Measurements from ENCODE around the gene PLAGL2. TPM values are rescaled to one million over a fixed set of nuclear protein-coding genes. Genes with fewer than 3 reads are reported as not detected.
A peak's percentile ranks its signal among the peaks of the same experiment; 100 is the strongest.

The PLAGL2 gene
- total RNA-seq, 1 experiment from 2014 or later, result 4.6 TPM

GRCh38 chr20:32231245-32231644 is 23.7 kb upstream of the PLAGL2 start:
- DNase-seq (ENCODE audit: low read depth), result no peak

GRCh38 chr20:32230707-32231106 is 23.2 kb upstream of the PLAGL2 start:
- no peak for DNase-seq (ENCODE audit: low read depth)

- no peak for DNase-seq (ENCODE audit: low read depth)
Measured at GRCh38 chr20:32229251-32229747, 21.8 kb upstream of the PLAGL2 start.

DNA sequence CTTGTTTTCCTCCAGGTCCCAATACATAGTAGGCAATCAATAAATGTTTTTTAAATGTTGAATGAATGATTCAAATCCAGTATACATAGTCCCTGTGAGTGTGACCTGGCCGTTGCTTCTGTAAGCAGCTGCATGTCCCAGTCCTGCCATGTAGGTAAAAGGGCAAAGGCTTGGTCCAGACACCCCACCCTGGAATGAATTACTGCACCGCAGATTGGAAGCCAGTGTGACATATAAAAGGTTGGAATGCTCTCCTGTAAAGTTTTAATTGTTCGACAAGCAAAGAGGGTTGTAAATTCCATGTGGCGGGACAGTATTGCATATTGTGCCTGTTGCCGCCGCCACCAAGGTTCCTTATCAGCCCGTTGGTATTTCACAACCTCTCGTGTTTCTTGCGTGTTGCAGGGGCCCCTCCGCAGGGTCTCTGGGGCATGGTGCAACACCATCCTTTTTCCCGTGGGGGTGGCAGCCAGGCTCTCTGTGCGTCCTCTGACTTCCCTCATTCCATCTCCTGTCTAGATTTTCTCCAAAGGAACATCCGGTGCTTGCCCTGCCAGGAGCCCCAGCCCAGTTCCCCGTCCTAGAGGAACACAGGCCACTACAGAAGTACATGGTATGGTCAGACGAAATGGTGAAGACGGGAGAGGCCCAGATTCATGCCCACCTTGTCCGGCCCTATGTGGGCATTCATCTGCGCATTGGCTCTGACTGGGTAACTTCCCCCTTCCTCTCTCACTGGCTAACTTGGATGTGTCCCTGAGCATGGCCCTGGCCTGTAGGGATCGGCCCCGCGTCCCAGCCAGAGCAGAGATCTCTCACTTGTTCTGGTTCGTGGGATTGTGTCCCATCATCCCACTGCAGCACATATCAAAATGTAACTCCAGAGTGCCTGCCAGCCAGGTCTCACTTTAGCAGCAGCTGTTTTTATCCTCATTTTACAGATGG is 20.5 kb upstream of the PLAGL2 start:
- no peak for DNase-seq (ENCODE audit: low read depth)

DNA sequence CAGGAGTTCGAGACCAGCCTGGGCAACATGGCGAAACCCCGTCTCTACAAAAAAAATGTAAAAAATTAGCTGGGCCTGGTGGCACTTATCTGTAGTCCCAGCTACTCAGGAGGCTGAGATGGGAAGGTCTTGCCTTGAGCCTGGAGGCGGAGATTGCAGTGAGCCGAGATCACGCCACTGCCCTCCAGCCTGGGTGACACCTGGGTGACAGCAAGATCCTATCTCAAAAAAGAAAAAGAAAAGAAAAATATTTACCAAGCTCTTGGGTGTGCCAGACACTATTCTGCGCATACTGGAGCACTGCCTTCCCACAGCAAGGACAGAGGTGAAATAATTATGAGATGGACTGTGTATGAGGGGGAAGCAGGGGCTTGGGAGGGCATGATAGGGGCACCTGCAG is 19.8 kb upstream of the PLAGL2 start:
- DNase-seq (ENCODE audit: low read depth), result no peak

- no peak for DNase-seq (ENCODE audit: low read depth)
Measured at GRCh38 chr20:32226391-32226790, 18.8 kb upstream of the PLAGL2 start.

DNA sequence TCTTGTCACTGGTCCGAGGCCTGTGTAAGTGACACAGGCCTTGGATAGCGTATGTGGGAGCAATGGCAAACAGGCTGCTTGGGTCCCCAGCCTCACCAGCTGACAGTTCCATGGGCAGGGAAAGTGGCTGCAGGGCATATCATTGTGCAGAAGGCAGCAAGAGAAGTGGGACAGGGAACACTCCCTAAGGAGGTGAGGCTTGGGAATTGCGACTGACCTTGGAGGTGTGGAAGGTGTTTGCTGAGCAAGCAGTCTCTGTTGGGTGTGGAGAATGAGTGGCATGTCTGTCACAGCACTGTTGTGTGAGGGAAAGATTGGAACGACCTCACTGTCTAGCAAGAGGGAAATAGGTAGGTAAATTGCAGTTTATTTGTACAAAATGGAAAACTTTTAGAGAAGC is 16.9 kb upstream of the PLAGL2 start:
- no peak for DNase-seq (ENCODE audit: low read depth)

DNA sequence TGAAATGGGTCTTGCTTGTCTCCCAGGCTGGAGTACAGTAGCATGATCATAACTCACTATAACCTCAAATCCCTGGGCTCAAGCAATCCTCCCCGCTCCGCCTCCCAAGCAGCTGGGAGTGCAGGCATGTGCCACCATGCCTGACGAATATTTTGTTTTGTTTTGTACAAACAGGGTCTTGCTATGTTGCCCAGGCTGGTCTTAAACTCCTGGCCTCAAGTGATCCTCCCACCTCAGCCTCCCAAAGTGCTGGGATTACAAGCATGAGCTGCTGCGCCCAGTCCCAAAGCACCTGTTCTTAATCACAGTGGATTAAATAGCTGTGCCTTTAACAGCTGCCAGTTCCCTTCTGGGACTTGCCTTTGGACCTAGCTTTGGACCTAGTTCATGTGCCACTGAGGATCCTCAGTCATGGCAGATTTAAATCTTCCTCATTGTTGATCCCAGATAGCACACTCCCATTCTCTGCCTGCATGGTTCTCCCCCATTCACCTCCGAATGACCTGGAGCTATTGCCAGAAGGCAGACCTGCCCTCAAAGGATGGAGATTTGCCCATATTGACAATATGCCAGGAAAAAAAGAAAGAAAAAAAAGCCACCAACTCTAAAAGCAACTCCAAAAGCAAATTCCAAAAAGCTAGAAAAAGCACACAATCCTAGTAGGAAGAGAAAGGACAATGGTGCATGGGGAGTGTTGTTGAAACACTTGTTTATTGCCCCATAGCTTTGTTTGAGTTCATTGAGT is 10.8 kb upstream of the PLAGL2 start:
- DNase-seq (ENCODE audit: low read depth), result no peak

GRCh38 chr20:32216179-32217142 is 8.9 kb upstream of the PLAGL2 start:
- no peak for DNase-seq (ENCODE audit: low read depth)

GRCh38 chr20:32215729-32216128 is 8.2 kb upstream of the PLAGL2 start:
- DNase-seq (ENCODE audit: low read depth), result no peak

DNA sequence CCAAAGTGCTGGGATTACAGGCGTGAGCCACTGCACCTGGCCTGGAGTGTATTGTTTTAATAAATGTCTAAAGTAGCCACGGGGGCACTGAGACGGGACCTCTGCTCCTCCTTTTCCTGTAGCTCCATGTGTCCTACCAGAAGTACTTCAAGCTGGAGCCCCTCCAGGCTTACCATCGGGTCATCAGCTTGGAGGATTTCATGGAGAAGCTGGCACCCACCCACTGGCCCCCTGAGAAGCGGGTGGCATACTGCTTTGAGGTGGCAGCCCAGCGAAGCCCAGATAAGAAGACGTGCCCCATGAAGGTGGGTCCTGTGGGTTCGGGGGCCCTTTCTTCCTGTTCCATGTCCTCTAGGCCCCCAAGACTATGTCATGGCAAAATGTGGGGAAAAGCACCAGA is 7.6 kb upstream of the PLAGL2 start:
- no peak for DNase-seq (ENCODE audit: low read depth)

- no peak for DNase-seq (ENCODE audit: low read depth)
Measured at GRCh38 chr20:32213870-32214269, 6.3 kb upstream of the PLAGL2 start.

GRCh38 chr20:32209850-32210605 is 2.5 kb upstream of the PLAGL2 start:
- peak; percentile 29 for DNase-seq (ENCODE audit: low read depth)

DNA sequence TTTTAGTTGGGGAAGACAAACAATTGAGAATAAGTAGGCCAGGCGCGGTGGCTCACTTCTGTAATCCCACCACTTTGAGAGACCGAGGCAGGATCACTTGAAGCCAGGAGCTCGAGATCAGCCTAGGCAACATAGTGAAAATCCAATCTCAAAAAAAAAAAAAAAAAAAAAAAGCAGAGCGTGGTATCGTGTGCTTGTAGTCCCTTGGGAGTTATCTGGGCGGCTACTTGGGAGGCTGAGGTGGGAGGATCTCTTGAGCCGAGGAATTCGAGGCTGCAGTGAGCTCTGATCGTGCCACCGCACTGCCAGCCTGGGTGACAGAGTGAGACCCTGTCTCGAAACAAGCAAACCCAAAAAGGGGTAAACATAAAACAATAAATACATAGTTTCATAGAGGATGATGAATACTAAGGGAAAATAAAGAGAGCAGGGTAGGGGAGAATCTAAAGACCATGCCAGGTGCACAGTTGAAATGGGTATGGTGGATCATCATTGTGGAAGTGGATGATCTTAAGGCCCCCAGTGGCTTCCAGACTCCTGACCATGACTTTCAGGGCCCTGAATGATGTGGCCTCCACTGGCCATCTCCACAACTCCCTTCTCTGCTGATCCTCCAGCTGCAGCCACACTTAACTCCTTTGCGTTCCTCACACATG is 1.1 kb upstream of the PLAGL2 start:
- peak; percentile 12 for DNase-seq (ENCODE audit: low read depth)

DNA sequence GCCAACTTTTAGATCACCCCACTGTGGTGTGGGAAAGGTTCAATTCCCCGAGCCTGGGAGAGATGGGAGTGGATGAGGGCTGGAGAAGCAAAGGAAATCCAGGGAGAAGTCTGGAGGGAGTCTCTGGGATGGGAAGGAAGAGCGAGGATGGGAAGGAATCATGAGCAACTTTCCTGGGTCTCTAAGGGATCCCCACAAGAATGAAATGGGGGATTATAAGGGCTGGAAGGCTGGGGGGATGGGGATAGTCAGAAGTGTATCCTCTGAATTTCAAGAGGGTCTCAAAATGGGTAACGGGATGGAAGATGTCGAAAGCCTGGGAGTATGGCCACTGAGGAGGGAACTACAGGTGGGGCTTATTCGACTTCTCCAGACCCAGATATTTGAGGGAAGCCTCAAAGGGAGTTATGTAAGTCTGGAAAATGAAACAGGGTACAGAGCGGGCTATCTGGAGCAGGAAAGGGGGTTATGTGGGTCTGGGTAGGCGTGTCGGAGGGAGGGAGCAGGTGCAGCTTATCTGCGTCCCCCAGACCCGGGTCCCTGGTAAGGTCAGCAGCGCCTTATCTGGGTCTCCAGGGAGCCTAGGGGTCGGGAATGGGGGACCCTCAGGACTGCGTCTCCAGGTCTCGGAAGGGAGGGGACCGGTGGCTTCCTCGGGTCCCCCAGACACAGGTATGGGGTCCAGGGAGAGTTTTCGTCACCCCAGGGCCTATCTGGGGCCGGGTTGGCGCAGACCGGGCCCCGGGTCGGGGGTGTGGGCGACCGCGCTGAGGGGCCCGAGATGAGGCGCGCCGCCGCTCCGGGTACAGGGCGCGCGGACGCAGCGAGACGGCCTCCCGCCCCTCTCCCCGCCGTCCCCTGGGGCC is 550 bp downstream of the PLAGL2 start:
- DNase-seq (ENCODE audit: low read depth), result no peak

DNA sequence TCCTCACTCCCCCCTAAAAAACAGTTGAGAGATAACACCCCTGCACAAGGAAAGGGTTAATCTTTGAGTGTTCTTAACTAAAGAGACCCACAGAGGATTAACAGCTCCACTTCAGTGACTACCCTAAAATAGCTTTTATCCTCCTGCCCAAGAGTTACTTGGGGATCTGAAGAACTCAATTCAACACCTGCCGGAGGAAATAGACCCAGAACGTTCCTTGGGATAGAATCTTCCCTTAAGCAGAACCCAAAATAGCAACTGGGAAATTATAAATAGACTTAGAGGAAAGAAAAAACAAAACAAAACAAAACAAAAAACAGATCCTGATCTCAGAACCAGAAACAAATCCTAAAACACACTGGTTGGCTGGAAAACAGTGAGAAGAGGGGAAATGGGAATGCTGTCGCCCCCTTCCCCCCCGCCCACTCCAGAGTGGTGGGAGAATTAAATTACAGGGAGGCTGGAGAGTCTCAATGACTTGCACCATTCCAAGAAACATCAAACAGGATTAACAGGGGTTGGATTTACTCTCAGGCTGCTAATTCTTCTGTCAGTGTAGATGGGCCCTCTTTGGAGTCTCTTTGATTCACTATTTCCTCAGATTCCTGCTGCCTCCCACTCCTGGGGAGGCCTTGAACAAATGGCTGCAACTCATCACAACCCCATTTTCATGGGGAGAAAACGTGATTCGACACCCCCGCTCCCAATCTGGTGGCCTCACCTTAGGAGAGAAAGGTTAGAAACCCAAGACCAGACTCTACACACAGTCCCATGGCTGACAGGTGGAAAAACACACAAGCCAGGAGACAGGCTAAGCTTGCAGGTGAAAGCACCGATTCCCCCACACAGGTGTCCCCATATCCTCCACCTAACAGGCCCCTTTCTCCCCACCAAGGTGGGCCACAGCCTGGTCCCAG is 1.4 kb downstream of the PLAGL2 start:
- DNase-seq (ENCODE audit: low read depth), result no peak

- no peak for DNase-seq (ENCODE audit: low read depth)
Measured at GRCh38 chr20:32205110-32205842, 2.3 kb downstream of the PLAGL2 start.

Measured in LHCN-M2 (cell line).